Astrocyte (in vitro differentiated cells and primary cell): ENCODE results near the gene TRAP1. TPM values are rescaled to one million over a fixed set of nuclear protein-coding genes. Genes with fewer than 3 reads are reported as not detected.

ENCODE experiments used
- DNase-seq: peaks from one replicate; pipeline ENCODE4 v3.0.0-alpha.2; 2010; ENCODE audit warnings: low read depth
- FAIRE-seq: peaks from 2 replicates; lab custom pipeline; 2011; peaks lifted over from hg19 to GRCh38; lab: Jason Lieb, UNC
- H2AFZ ChIP-seq: 2 replicates; pipeline ENCODE4 v1.6.0; 2012; ENCODE audit warnings: low read depth, low read length, inconsistent platforms
- H3K27ac ChIP-seq: 2 replicates; pipeline ENCODE4 v1.5.1; 2011; ENCODE audit warnings: low read depth, low read length, inconsistent platforms
- H3K27me3 ChIP-seq: 2 replicates; pipeline ENCODE4 v1.6.0; 2011; ENCODE audit warnings: low read length, inconsistent platforms; ENCODE audit not compliant: insufficient read depth
- H3K36me3 ChIP-seq: 2 replicates; pipeline ENCODE4 v1.5.1; 2011; ENCODE audit warnings: low read length, inconsistent platforms; ENCODE audit not compliant: insufficient read depth
- H3K4me1 ChIP-seq: 2 replicates; pipeline ENCODE4 v1.5.1; 2011; ENCODE audit warnings: low read length, inconsistent platforms; ENCODE audit not compliant: insufficient read depth
- H3K4me2 ChIP-seq: 2 replicates; pipeline ENCODE4 v1.6.0; 2012; ENCODE audit warnings: low read length, inconsistent platforms
- H3K4me3 ChIP-seq: 2 replicates; pipeline ENCODE4 v1.5.1; 2011; ENCODE audit warnings: low read depth, mild to moderate bottlenecking, low read length, inconsistent platforms; ENCODE audit not compliant: insufficient read depth
- H3K79me2 ChIP-seq: 2 replicates; pipeline ENCODE4 v1.6.0; 2012; ENCODE audit warnings: mild to moderate bottlenecking, low read length, inconsistent platforms; ENCODE audit not compliant: insufficient read depth
- H3K9ac ChIP-seq: 2 replicates; pipeline ENCODE4 v1.6.0; 2012; ENCODE audit warnings: mild to moderate bottlenecking, low read length, inconsistent platforms
- H3K9me3 ChIP-seq: 2 replicates; pipeline ENCODE4 v1.5.1; 2012; ENCODE audit warnings: low read depth, mild to moderate bottlenecking, low read length, inconsistent platforms; ENCODE audit not compliant: insufficient read depth
- H4K20me1 ChIP-seq: 2 replicates; pipeline ENCODE4 v1.6.0; 2012; ENCODE audit warnings: low read length, inconsistent platforms; ENCODE audit not compliant: insufficient read depth
- H3K27ac Mint-ChIP-seq: one replicate; pipeline ENCODE4 v1.8.0; 2021; ENCODE audit warnings: mild to moderate bottlenecking, mixed read lengths; ENCODE audit not compliant: unreplicated experiment
- H3K27me3 Mint-ChIP-seq: one replicate; pipeline ENCODE4 v1.8.0; 2021; ENCODE audit warnings: low read depth, mixed read lengths; ENCODE audit not compliant: unreplicated experiment
- H3K36me3 Mint-ChIP-seq: one replicate; pipeline ENCODE4 v1.8.0; 2021; ENCODE audit warnings: low read depth, mixed read lengths; ENCODE audit not compliant: unreplicated experiment
- H3K4me1 Mint-ChIP-seq: one replicate; pipeline ENCODE4 v1.8.0; 2021; ENCODE audit warnings: low read depth, mixed read lengths; ENCODE audit not compliant: unreplicated experiment
- H3K4me3 Mint-ChIP-seq: one replicate; pipeline ENCODE4 v1.8.0; 2021; ENCODE audit warnings: mild to moderate bottlenecking, moderate library complexity, mixed read lengths; ENCODE audit not compliant: unreplicated experiment
- H3K9me3 Mint-ChIP-seq: one replicate; pipeline ENCODE4 v1.8.0; 2021; ENCODE audit warnings: mild to moderate bottlenecking, mixed read lengths; ENCODE audit not compliant: unreplicated experiment
- CTCF ChIP-seq: IDR thresholded peaks from 2 replicates; pipeline ENCODE4 v1.5.1; 2011; ENCODE audit warnings: low read depth, mild to moderate bottlenecking, inconsistent platforms, low read length, moderate library complexity; ENCODE audit not compliant: insufficient read depth
- EZH2 ChIP-seq: IDR thresholded peaks from 2 replicates; pipeline ENCODE4 v1.6.1; 2012; ENCODE audit warnings: mild to moderate bottlenecking, low read length, inconsistent platforms; ENCODE audit not compliant: insufficient read depth
- total RNA-seq: library from RNA; stranded (reverse); gene quantifications from 2 replicates; pipeline ENCODE4 v1.2.1, GENCODE V29; 2021

The TRAP1 gene
- total RNA-seq, 1 donor from 2014 or later = 63.3 TPM

GRCh38 chr16:3675601-3676130, 41.7 kb downstream of the TRAP1 start:
- Mint-ChIP-seq H3K27ac (no peak overlapping the region), H3K4me3 (no peak overlapping the region), H3K9me3 (no peaks in the 10 kb centered on the region), H3K27me3 (no peaks in the 10 kb centered on the region), H3K4me1 (no peaks in the 10 kb centered on the region), H3K36me3 (peaks cover 35% of the 10 kb centered on the region)
- peaks cover 6% of the 10 kb centered on the region for H3K36me3 ChIP-seq
- no peak overlapping the region for H3K9ac ChIP-seq
- no peak overlapping the region for H3K4me3 ChIP-seq
- no peaks in the 10 kb centered on the region for H3K9me3 ChIP-seq
- H3K4me2 ChIP-seq = no peak overlapping the region
- TF ChIP-seq CTCF = no peak
- TF ChIP-seq EZH2 = no peak
- H4K20me1 ChIP-seq = no peaks in the 10 kb centered on the region
- DNase-seq = no peak
- H2AFZ ChIP-seq = no peak overlapping the region
- H3K79me2 ChIP-seq = no peaks in the 10 kb centered on the region
- no peaks in the 10 kb centered on the region for H3K4me1 ChIP-seq
- no peak for FAIRE-seq
- H3K27ac ChIP-seq = no peak overlapping the region
- no peaks in the 10 kb centered on the region for H3K27me3 ChIP-seq

DNA sequence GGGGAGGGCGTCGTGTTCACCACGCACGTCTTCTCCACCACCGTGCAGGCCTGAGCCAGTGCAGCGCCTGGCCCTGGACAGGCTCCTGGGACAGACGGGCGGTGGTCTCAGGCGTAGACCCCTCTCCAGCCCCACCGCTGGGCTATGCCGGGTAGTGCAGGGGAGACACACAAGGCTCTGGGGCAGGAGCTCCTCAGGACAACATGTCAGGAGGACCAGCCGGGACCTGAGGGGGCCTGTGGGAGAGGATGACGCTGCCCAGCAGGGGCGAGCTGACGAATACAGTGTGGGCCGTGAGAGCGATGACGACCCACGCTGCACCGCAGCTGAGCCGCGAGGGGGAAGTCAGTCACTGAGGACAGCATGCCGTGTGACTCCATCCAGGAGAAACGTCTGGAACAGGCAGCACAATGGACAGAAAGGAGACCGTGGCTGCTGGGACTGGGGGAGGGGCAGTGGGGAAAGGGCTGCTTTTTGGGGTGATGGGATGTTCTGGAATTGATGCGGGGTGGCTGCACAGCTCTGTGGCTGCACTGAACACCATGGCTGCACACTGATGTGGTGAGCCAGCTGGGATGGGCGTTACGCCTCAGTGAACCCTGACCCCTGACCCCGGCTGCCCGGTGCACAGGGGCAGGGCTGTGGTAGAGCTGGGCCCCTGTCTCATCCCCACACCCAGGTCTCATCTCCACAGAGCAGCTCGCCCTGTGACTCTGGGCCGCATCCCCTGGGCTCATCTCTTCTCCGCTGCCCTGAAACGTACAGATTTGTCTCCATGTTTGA, 42.6 kb downstream of the TRAP1 start:
- Histone ChIP-seq H3K27me3 (no peaks in the 10 kb centered on the region), H3K4me3 (no peak overlapping the region), H3K36me3 (peaks cover 6% of the 10 kb centered on the region), H4K20me1 (no peaks in the 10 kb centered on the region), H3K4me1 (no peaks in the 10 kb centered on the region), H3K4me2 (no peak overlapping the region), H3K27ac (no peak overlapping the region), H2AFZ (no peak overlapping the region), H3K9ac (no peak overlapping the region), H3K9me3 (no peaks in the 10 kb centered on the region), H3K79me2 (no peaks in the 10 kb centered on the region)
- no peaks in the 10 kb centered on the region for H3K9me3 Mint-ChIP-seq
- FAIRE-seq = no peak
- no peak overlapping the region for H3K4me3 Mint-ChIP-seq
- H3K27me3 Mint-ChIP-seq = no peaks in the 10 kb centered on the region
- no peak for DNase-seq
- H3K27ac Mint-ChIP-seq = no peak overlapping the region
- H3K36me3 Mint-ChIP-seq = peaks cover 39% of the 10 kb centered on the region
- no peaks in the 10 kb centered on the region for H3K4me1 Mint-ChIP-seq
- TF ChIP-seq CTCF = no peak
- TF ChIP-seq EZH2 = no peak
